GM04504 (cell line): ENCODE results near the gene CCHCR1.
"Not testable (repeated sequence)": the region's sequence is repeated elsewhere in the genome, so short reads cannot be mapped to it uniquely, and the experiment has no call there.

Experiments
- DNase-seq: peaks from one replicate; pipeline ENCODE4 v3.0.0-alpha.2; 2012; ENCODE audit warnings: low read depth

CCHCR1 gene, protein sequence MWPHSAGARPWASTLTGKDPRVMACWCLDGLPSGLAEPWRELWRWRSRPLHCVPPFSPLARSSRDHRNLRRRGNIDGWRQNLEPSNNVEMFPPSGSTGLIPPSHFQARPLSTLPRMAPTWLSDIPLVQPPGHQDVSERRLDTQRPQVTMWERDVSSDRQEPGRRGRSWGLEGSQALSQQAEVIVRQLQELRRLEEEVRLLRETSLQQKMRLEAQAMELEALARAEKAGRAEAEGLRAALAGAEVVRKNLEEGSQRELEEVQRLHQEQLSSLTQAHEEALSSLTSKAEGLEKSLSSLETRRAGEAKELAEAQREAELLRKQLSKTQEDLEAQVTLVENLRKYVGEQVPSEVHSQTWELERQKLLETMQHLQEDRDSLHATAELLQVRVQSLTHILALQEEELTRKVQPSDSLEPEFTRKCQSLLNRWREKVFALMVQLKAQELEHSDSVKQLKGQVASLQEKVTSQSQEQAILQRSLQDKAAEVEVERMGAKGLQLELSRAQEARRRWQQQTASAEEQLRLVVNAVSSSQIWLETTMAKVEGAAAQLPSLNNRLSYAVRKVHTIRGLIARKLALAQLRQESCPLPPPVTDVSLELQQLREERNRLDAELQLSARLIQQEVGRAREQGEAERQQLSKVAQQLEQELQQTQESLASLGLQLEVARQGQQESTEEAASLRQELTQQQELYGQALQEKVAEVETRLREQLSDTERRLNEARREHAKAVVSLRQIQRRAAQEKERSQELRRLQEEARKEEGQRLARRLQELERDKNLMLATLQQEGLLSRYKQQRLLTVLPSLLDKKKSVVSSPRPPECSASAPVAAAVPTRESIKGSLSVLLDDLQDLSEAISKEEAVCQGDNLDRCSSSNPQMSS

DNA sequence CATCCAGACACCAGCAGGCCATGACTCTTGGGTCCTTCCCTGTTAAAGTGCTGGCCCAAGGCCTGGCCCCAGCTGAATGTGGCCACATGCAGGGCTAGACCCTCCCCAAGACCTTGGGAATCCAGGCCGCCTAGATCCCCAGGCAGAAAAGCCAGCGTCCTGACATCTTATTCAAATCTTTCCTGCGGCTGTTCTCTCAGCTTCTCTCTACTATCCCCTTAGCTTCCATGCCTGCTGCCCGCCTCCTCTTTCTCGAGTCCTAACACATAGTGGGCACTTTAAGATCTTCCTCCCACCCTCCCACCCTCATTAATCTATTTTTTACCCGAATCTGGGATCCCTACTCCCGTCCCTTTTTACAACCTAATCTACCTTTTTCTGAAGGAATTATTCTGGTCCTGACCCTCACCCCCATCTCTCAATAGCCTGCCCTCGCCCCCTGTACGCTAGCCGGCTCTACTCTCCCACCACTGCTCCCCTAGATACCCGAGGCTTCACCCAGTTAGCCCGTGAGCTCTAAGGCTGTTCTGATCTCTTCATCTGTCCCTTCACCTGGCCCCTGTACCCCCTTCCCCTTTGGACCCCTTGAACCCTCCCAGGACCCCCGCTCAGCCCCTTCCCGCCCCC, at the start of gene CCHCR1:
TSS of gene CCHCR1 (minus strand) at position 290 of the 627 bp plus-strand sequence. CDS start at position 88, 202 bp downstream.
- DNase-seq: no peak

DNA sequence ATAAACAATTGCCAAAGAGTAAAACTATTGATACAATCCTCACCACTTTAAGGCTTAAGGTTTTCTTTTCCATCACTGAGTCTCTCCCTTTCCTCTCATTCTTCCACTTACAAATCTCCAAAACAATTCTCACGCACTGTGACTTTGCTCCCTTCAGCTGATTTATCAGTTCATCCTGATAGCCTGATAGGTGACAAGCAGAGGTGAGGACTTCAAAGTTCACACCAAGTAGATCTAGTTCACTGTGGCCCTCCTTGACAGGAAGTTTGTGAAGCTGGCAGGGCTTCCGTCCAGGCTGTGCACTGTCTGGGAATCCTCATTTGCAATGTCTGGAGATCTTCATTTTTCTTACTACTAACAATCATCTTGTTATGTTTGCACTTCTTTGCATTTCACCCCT, 48.0 kb upstream of the CCHCR1 start:
- no peak for DNase-seq

DNA sequence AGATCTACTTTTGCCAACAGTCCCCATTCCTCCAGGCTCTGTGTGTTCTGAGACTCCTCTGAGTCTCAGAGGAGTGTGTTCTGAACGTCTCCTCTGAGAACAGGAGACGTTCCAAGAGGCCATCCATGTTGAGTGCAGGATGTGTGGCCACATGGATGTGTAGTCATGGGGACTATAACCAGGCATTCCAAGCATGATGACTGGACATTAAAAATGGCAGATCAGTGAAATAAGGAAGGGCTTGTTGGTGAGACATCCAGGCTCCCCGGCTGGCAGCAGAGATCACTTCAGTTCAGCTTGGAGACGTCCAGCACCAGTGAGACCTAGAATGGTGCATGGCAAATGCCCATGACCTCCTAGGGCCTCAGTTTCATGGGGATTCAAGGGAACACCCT, 47.1 kb upstream of the CCHCR1 start:
- DNase-seq: no peak

DNA sequence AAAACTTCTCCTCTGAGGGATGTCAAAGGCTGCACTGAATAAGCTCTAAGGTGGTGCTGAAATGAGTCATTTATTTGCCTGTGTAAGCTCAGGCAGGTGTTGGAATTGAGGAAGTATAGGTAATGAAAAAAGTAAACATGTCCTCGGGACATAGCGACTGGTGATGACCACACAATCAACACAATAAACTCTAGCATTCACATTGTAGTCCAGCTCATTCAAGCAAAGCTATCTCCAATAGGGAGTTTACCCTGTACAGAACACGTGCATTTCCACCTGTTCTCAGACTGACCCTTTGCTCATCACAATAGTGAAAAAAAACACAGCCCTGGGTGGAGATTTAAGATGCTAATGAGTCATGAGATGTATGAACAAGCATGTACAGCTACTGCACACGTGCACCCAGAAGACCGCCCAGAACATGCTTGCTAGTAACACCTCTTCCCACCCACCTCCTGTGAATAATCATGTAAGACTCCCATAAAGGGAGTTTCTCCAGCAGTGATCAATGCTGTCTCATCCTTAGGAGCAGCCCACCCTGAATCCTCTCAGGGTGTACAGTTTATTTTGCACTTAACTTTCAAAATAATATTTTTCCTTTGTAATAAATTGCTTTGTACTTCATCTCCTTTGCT, 45.9 kb upstream of the CCHCR1 start:
- DNase-seq: no peak

DNA sequence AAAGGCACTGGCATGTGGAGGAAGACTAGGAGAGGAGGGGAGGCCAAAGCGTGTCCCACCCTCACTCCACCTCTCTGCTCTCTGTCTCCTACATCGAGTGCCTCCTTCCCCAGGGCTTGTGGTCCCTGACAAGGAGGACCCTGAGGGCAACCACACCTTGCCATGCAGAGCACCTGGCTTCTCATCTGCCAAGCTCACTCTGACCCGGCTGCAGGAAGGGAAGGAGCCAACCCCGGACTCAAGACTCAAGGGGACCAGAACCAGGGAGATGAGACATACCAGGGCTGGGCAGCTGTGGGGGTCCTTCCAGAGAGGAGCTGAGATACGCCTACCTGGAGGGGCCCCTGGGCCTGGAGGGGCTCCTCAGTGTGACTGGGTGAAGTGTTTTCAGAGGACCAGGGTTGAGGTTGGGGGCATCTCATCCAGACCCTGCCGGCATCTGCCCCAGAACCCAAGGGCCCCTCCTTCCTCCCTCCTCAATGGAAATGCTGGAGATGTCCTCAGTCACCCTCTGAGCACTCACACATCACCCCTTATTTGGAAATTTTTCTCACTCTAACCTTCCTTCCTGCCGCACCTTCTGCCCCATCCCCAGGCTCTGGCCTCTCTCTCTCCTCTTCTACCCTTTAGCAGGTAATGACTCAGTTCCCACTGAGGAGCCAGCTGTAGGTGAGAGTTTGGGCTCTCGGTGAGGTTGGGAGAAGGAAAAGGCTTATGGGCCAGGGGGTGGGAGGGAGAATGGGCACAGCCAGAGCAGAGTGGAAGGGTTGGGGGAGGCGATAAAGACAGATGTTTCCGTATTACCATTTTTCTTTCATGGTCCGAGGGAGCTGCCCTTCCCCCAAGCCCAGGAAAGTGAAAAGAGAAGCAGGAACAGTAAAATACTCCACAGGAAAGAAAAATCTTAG, 44.9 kb upstream of the CCHCR1 start:
- no peak for DNase-seq

DNA sequence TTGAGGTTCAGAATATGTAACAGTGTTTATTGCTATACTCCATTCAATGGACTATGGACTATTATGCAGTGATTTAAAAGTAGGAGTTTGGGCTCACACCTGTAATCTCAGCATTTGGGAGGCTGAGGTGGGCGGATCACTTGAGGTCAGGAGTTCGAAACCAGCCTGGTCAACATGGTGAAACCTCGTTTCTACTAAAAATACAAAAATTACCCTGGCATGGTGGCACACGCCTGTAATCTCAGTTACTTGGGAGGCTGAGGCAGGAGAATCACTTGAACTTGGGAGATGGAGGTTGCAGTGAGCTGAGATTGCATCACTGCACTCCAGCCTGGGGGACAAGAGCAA, 41.5 kb upstream of the CCHCR1 start:
- DNase-seq: not testable (repeated sequence)

DNA sequence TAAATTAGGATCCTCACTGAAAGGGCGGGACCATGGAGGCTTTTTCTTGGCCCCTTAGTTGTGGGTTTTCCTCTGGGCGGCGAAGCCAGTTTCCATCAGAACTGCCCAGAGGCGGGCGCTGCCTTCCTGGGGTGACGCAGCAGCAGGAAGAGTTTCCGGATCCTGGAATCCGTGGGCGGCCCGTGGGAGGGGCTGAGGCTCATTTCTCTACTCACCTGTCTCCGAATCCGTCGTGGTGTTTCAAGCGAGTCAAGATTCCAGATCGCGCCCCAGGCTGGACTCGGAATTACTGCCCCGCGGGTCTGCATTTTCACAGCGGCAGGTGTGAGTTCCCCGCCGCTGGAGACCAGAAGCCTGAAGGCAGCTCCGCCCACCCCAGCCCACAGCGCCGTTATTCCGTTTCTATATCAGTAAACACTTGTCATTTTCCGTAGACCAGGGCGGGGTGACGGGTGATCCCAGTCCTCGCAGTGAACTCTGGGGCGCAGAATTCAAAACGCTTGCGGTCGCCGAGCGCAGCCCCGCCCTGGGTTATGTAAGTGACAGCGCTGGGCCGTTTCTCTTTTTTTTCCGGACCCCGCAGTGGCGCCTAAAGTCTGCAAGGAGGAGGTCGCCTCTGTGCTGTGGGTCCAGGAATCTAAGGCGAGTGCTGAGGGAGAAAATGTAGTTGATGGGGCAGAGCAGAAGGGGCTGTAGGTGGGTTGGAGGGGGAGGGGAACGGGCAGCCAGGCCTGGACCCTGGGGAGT, 40.1 kb upstream of the CCHCR1 start:
- DNase-seq: peak; percentile 59

DNA sequence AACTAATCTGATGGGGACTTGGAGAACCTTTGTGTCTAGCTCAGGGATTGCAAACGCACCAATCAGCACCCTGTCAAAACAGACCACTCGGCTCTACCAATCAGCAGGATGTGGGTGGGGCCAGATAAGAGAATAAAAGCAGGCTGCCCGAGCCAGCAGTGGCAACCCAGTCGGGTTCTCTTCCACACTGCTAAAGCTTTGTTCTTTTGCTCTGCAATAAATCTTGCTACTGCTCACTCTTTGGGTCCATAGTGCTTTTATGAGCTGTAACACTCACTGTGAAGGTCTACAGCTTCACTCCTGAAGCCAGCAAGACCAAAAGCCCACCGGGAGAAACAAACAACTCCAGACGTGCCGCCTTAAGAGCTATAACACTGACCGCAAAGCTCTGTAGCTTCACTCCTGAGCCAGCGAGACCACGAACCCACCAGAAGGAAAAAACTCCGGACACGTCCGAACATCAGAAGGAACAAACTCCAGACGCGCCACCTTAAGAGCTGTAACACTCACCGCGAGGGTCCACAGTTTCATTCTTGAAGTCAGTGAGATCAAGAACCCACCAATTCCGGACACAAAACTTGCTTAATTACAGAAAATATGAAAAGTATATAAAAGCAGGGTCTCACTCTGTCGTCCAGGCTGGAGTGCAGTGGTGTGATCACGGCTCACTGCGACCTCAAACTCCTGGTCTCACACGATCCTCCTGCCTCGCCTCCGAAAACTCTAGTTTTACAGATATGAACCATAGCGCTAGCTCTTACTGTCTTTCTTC, 38.8 kb upstream of the CCHCR1 start:
- DNase-seq: not testable (repeated sequence)

DNA sequence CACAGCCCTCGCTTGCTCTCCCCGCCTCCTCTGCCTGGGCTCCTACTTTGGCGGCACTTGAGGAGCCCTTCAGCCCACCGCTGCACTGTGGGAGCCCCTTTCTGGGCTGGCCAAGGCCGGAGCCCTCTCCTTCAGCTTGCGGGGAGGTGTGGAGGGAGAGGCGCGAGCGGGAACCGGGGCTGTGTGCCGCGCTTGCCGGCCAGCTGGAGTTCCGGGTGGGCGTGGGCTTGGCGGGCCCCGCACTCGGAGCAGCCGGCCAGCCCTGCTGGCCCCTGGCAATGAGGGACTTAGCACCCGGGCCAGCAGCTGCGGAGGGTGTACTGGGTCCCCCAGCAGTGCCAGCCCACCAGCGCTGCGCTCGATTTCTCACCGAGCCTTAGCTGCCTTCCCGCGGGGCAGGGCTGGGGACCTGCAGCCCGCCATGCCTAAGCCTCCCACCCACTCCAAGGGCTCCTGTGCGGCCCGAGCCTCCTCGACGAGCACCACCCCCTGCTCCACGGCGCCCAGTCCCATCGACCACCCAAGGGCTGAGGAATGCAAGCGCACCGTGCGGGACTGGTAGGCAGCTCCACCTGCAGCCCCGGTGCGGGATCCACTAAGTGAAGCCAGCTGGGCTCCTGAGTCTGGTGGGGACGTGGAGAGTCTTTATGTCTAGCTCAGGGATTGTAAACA, 37.8 kb upstream of the CCHCR1 start:
- DNase-seq: not testable (repeated sequence)

DNA sequence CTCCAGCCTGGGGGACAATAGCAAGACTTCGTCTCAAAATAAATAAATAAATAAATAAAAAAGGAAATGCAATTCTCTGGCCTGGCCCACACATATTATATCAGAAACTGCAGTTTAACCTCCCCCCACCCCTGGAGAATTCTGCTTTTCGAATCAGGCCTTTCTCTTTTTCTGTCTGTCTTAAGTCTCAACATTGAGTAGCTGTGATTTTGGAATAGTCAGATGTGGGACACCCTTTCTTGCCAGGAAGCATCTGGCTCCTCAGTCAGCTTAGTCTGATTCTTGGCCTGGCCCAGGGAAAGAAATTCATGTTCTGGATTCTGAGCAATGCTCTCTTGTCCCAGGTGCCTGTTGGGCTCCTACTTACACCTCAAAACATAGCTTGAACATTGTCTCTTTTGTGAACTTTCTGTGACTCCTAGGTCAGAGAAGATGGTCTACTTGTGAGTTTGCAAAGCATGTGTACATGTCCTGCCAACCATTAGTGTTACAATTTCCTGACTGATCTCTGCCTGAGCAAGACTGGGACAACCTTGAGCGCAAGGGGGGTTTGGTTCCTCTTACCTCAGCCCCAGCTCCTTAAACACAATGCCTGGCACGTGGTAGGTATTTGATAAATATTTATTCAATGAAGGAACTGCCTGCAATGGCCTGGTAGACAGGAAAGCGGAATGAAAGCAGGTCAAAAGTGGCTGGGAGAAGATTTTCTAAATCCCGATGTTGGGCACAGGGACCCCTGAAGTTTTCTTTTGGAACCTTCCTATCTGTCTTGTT, 36.6 kb upstream of the CCHCR1 start:
- no peak for DNase-seq

DNA sequence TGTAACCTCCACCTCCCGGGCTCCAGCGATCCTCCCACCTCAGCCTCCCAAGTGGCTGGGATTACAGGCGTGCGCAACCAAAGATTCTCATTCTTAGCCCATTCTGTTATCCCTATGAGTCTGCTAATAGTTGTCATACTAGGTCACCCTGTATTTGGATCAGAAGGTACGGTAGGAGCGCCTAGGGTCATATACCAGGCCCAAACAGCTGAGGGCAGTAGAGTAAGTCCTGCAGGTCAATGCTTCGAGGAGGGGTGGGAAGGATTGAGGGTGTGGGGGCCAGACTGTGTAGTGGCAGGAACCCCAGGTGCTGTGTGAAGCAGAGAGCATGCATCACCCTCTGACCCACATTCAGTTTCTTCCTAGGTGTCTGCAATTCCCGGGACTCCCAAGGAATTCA, 35.6 kb upstream of the CCHCR1 start:
- DNase-seq: no peak

DNA sequence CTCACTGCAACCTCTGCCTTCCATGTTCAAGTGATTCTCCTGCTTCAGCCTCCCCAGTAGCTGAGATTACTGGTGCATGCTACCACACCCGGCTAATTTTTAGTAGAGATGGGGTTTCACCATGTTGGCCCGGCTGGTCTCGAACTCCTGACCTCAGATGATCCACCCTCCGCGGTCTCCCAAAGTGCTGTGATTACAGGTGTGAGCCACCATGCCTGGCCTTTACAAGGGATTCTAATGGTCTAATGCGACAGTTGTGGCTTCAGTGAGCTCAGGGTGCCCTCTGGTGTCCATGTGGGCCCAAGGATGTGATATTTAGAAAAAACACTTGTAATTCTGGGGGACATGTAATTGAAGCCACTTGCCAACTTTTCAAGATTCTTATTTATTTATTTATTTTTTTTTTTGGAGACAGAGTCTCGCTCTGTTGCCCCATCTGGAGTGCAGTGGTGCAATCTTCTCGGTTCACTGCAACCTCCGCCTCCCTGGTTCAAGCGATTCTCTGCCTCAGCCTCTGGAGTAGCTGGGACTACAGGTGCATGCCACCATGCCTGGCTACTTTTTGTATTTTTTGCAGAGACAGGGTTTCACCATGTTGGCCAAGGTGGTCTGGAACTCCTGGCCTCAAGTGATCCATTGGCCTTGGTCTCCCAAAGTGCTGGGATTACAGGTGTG, 35.0 kb upstream of the CCHCR1 start:
- peak; percentile 35 for DNase-seq

DNA sequence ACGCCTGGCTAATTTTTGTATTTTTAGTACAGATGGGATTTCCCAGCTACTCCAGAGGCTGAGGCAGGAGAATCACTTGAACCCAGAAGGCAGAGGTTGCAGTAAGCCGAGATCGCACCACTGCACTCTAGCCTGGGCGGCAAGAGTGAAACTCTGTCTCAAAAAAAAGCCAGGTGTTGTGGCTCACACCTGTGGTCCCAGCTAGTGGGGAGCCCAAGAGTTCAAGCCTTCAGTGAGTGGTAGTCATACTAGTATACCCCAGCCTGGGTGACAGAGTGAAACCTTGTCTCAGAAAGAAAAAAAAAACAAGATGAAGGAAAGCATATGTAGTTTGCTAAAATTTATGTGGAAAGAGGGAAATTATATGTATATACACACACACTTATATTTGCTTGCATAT, 32.9 kb upstream of the CCHCR1 start:
- DNase-seq: no peak

DNA sequence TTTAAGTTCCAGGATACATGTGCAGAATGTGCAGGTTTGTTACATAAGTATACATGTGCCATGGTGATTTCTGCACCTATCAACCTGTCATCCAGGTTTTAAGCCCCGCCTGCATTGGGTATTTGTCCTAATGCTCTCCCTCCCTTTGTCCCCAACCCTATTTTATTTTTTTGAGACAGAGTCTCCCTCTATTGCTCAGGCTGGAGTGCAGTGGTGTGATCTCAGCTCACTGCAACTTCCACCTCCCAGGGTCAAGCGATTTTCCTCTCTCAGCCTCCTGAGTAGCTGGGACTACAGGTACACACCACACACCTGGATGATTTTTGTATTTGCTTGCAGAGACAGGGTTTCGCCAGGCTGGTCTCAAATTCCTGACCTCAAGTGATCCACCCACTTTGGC, 31.6 kb upstream of the CCHCR1 start:
- not testable (repeated sequence) for DNase-seq

DNA sequence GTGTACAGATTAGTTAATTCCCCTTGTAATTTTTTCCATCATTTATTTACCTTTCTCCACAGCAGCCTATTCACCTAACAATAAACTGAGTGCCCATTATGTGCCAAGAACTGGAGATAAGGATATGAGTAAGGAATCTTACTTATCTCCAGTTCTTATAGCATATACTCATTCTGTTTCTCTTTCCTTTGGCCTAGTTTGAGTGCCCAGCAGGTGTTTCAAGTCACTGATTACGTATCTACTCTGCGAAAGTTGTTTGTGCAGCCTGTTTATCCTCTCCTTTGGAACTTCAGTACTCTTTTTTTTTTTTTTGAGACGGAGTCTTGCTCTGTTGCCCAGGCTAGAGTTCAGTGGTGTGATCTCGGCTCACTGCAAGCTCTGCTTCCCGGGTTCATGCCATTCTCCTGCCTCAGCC, 30.2 kb upstream of the CCHCR1 start:
- no peak for DNase-seq

DNA sequence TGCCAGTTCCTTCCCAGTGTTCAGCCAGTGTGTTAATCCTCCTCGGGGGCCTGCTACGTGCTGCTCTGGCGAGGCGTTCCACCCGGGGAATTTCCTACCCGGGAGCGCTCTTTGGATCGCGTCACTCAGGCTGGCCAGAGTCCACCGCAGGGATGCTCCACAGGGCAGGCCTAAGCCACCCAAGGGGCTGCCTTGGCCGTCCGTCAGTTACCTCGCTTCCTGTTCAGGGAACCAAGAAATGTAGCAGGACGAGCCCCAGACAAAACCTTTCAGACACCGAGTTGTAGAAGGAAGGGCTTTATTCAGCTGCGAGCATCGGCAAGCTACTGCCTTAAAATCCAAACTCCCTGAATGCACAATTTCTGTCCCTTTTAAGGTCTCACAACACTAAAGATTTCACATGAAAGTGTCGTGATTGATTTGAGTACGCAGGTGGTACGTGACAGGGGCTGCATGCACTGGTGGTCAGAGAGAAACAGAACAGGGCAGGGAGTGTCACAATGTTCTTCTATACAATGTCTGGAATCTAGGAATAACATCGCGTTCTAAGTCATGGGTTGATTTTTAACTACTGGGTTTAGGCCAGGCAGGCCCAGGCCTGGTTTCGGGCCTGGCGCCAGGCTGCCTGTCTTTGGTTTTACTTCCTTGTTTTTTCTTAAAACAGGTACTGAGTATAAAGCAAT, 28.6 kb upstream of the CCHCR1 start:
- DNase-seq: no peak

DNA sequence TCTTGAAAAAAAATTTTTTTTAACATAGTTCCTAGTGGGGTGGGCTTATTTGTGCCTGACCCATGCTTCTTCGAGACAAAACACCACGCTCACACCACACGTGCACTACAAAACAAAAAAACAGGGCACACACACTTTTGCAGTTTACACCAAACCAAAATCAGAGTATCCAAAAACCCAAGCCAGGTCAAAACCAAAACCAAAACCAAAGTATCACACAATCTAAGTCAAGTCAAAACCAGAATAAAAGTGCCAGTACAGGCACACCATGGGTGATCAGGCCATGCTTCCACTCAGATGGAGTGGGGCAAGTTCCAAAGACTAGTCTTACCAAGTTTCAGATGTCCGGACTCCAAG, 28.1 kb upstream of the CCHCR1 start:
- DNase-seq: not testable (repeated sequence)
